ENCODE measurements around the gene KLF5. TPM values are rescaled to one million over a fixed set of nuclear protein-coding genes. Genes with fewer than 3 reads are reported as not detected.
A peak's percentile ranks its signal among the peaks of the same experiment; 100 is the strongest.

The KLF5 gene
- 10 to 100 TPM in 2 of 4 donors, 1 to 10 TPM in 2; 9.8 to 15.6 (median 10.9) TPM for total RNA-seq

DNA sequence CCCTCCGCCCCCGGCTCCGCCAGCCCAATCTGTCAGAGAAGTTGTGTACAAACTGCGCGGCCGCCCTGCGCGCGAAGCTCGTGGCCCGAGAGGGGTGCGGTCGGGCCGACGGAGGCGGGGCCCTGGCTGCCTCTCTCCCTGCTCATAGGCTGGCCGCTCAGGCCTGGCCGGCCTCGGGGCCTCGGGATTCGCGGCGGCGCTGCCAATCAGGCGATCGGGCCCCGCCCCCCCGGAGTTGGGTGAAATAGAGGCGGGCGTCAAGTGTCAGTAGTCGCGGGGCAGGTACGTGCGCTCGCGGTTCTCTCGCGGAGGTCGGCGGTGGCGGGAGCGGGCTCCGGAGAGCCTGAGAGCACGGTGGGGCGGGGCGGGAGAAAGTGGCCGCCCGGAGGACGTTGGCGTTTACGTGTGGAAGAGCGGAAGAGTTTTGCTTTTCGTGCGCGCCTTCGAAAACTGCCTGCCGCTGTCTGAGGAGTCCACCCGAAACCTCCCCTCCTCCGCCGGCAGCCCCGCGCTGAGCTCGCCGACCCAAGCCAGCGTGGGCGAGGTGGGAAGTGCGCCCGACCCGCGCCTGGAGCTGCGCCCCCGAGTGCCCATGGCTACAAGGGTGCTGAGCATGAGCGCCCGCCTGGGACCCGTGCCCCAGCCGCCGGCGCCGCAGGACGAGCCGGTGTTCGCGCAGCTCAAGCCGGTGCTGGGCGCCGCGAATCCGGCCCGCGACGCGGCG lies at the start of gene KLF5:
Gene KLF5 (plus strand): TSS at position 270 of the 724 bp plus-strand sequence. CDS start 323 bp downstream, at position 593.
- ATAC-seq (peak; percentile 86 to 90), DNase-seq (peak; percentile 96 to 98)
- peaks cover 0 to 9% of the 10 kb centered on the region in 2 donors for H3K36me3 ChIP-seq
- peaks cover 5 to 8% of the 10 kb centered on the region in 2 donors for H3K4me1 ChIP-seq
- H3K4me3 ChIP-seq, result peak within 1 kb of the TSS; percentile 76 to 89 (median 84)
- peak; percentile 99 to 100 for TF ChIP-seq POLR2A (IDR thresholded peaks at IDR 0.05)
- TF ChIP-seq CTCF (IDR thresholded peaks at IDR 0.05 in 4 of 5, conservative IDR thresholded peaks at IDR 0.05 in 1 of 5), result no peak
- peak within 1 kb of the TSS; percentile 90 to 94 (median 92) for H3K27ac ChIP-seq
- intact Hi-C loops (cut with DNase I; ENCODE audit: low total_unique reads), result loop anchor here (2.0 to 10.0 kb wide), 5 partner anchors 137 to 1076 kb away; partner anchors contain the start of genes DIS3, KLF12 and PIBF1
- in situ Hi-C loops (cut with MboI; ENCODE audit: low sequenced_read_pairs in 4 of 4), result loop anchor here in 3 of 4 donors (25.0 kb wide), 2 partner anchors 247 to 653 kb away; no protein-coding TSS in a partner anchor
- H3K27me3 ChIP-seq, result peaks cover 0 to 7% (median 0%) of the 10 kb centered on the region in 3 donors
- H3K9me3 ChIP-seq, result no peaks in the 10 kb centered on the region

GRCh38 chr13:73011751-73012150 lies 47.1 kb upstream of the KLF5 start:
- Histone ChIP-seq H3K9me3 (no peaks in the 10 kb centered on the region), H3K36me3 (peaks cover 0 to 5% of the 10 kb centered on the region in 2 donors), H3K4me3 (no peak overlapping the region), H3K4me1 (no peaks in the 10 kb centered on the region), H3K27me3 (no peaks in the 10 kb centered on the region), H3K27ac (no peak overlapping the region)
- in situ Hi-C loops (cut with MboI; ENCODE audit: low sequenced_read_pairs in 4 of 4), result no loop called here
- TF ChIP-seq POLR2A (IDR thresholded peaks at IDR 0.05) (no peak), CTCF (IDR thresholded peaks at IDR 0.05 in 4 of 5, conservative IDR thresholded peaks at IDR 0.05 in 1 of 5) (no peak)
- intact Hi-C loops (cut with DNase I; ENCODE audit: low total_unique reads), result no loop called here
- ATAC-seq (no peak), DNase-seq (no peak)

DNA sequence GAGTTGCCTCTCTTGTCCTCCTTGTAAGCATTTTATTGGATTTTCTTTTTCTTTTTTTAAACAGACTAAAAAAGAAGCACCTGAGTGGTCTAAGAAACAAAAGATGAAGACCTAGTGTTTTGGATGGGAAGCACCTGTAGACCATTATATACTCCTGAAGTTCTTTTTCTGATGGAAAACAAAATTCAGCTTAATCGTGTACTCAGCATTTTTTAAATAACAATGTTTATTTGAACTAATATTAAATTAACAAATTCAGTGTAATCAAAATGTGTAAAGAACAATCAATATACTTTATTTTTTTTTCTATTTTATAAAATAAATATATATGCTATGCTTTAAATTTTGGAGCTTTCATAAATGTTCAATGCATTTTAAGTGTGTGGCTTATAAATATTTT lies 43.0 kb upstream of the KLF5 start:
- Histone ChIP-seq H3K9me3 (no peaks in the 10 kb centered on the region), H3K36me3 (peaks cover 0 to 5% of the 10 kb centered on the region in 2 donors), H3K4me3 (no peak overlapping the region), H3K4me1 (no peaks in the 10 kb centered on the region), H3K27me3 (no peaks in the 10 kb centered on the region), H3K27ac (no peak overlapping the region)
- in situ Hi-C loops (cut with MboI; ENCODE audit: low sequenced_read_pairs in 4 of 4) (no loop called here), intact Hi-C loops (cut with DNase I; ENCODE audit: low total_unique reads) (no loop called here)
- DNase-seq (no peak), ATAC-seq (no peak)
- TF ChIP-seq CTCF (IDR thresholded peaks at IDR 0.05 in 4 of 5, conservative IDR thresholded peaks at IDR 0.05 in 1 of 5) (no peak), POLR2A (IDR thresholded peaks at IDR 0.05) (no peak)

DNA sequence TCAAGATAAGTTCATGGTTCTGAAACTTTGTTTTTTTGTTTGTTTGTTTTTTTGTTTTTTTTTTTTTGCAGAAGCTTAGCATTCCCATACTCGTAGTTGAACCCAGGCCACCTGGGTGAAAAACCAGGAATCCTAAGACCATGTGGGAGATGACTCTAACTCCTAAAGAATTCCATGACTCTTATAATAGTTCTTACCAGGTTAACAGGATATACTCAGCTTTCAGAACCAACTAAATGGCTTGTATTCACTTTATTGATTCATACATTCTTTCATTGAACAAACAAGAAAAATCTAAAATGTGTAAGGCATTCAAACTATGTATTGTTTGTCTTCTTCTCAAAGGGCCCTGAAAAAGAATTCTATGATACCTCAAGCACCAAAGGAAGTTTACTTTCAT lies 40.5 kb upstream of the KLF5 start:
- H3K4me1 ChIP-seq, result no peaks in the 10 kb centered on the region
- DNase-seq (no peak), ATAC-seq (no peak)
- no peaks in the 10 kb centered on the region for H3K27me3 ChIP-seq
- H3K9me3 ChIP-seq, result no peaks in the 10 kb centered on the region
- intact Hi-C loops (cut with DNase I; ENCODE audit: low total_unique reads), result no loop called here
- H3K27ac ChIP-seq, result no peak overlapping the region
- no peak for TF ChIP-seq POLR2A (IDR thresholded peaks at IDR 0.05)
- TF ChIP-seq CTCF (IDR thresholded peaks at IDR 0.05 in 4 of 5, conservative IDR thresholded peaks at IDR 0.05 in 1 of 5), result no peak
- in situ Hi-C loops (cut with MboI; ENCODE audit: low sequenced_read_pairs in 4 of 4), result no loop called here
- H3K36me3 ChIP-seq, result no peaks in the 10 kb centered on the region
- no peak overlapping the region for H3K4me3 ChIP-seq
